ENCODE measurements around the gene KIAA1671. TPM values are rescaled to one million over a fixed set of nuclear protein-coding genes. Genes with fewer than 3 reads are reported as not detected.

Gene KIAA1671
- total and polyA plus RNA-seq, 2 of the 13 experiments (the other 11 are each of a cell fraction or from before 2014, with no cell fraction given): 13.5 to 13.6 TPM

DNA sequence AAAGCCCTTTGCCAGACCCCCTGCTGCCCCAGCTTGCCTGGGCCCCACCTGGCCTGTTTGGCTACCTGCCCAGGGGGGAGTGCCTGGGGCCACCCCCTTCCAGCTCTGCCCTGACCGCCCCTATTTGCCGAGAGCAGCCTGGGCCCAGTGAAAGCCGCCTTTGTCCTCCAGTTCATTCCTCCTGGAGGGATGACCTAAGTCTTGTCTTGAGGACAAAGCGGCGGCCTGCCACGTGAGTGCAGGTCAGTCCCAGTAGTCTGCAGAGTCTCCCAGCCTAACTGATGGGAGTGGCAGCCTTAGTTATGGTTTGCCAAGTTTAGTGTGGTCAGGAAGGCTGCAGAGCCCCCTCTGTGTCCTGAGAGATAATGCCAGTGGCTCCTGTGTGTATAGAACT, 131.3 kb downstream of the KIAA1671 start (continued):
- TF ChIP-seq MTA1 (CRISPR knock-in tag; IDR thresholded peaks at IDR 0.05; ENCODE audit: borderline replicate concordance): peak; percentile 68; the same call in 1 of the 2 replicates
- peak in 1 of 2 experiments; percentile 68; a peak in 1 of 4 replicates for TF ChIP-seq EP300 (IDR thresholded peaks at IDR 0.05; ENCODE audit: low read depth in 2 of 2, low read length in 2 of 2)
- TF ChIP-seq EP300 (CRISPR knock-in tag; IDR thresholded peaks at IDR 0.05; ENCODE audit: borderline replicate concordance): peak; percentile 10; the same call in 1 of the 2 replicates
- TF ChIP-seq POLR2AphosphoS5 (IDR thresholded peaks at IDR 0.05; ENCODE audit: low read depth, low read length): no peak
- TF ChIP-seq, protein P1, sequence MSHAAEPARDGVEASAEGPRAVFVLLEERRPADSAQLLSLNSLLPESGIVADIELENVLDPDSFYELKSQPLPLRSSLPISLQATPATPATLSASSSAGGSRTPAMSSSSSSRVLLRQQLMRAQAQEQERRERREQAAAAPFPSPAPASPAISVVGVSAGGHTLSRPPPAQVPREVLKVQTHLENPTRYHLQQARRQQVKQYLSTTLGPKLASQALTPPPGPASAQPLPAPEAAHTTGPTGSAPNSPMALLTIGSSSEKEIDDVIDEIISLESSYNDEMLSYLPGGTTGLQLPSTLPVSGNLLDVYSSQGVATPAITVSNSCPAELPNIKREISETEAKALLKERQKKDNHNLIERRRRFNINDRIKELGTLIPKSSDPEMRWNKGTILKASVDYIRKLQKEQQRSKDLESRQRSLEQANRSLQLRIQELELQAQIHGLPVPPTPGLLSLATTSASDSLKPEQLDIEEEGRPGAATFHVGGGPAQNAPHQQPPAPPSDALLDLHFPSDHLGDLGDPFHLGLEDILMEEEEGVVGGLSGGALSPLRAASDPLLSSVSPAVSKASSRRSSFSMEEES (CRISPR knock-in tag; IDR thresholded peaks at IDR 0.05): peak; percentile 66
- no peak for TF ChIP-seq ZNF232 (CRISPR knock-in tag; IDR thresholded peaks at IDR 0.05; ENCODE audit: borderline replicate concordance)
- peak; percentile 74 for TF ChIP-seq ZEB1 (IDR thresholded peaks at IDR 0.05; ENCODE audit: insufficient replicate concordance, low read depth)
- TF ChIP-seq, protein P2, sequence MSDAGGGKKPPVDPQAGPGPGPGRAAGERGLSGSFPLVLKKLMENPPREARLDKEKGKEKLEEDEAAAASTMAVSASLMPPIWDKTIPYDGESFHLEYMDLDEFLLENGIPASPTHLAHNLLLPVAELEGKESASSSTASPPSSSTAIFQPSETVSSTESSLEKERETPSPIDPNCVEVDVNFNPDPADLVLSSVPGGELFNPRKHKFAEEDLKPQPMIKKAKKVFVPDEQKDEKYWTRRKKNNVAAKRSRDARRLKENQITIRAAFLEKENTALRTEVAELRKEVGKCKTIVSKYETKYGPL (CRISPR knock-in tag; IDR thresholded peaks at IDR 0.05): no peak
- TF ChIP-seq YEATS2 (CRISPR knock-in tag; IDR thresholded peaks at IDR 0.05; ENCODE audit: borderline replicate concordance): no peak
- TF ChIP-seq RARA (CRISPR knock-in tag; IDR thresholded peaks at IDR 0.05): 0 out of 2 replicates have a peak, but pooled peaks have one; percentile 36
- TF ChIP-seq, protein P3, sequence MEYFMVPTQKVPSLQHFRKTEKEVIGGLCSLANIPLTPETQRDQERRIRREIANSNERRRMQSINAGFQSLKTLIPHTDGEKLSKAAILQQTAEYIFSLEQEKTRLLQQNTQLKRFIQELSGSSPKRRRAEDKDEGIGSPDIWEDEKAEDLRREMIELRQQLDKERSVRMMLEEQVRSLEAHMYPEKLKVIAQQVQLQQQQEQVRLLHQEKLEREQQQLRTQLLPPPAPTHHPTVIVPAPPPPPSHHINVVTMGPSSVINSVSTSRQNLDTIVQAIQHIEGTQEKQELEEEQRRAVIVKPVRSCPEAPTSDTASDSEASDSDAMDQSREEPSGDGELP (IDR thresholded peaks at IDR 0.05; ENCODE audit: borderline replicate concordance, low read depth): peak; percentile 79; the same call in 1 of the 2 replicates
- peak; percentile 75 for TF ChIP-seq SP5 (CRISPR knock-in tag; IDR thresholded peaks at IDR 0.05; ENCODE audit: borderline replicate concordance, low read depth)
- no peak for TF ChIP-seq SNAPC5 (CRISPR knock-in tag; IDR thresholded peaks at IDR 0.05; ENCODE audit: borderline replicate concordance)
- TF ChIP-seq ZNF570 (CRISPR knock-in tag; IDR thresholded peaks at IDR 0.05; ENCODE audit: borderline replicate concordance): no peak
- peak; percentile 73; the same call in 1 of the 2 replicates for TF ChIP-seq IKZF5 (CRISPR knock-in tag; IDR thresholded peaks at IDR 0.05)
- no peak for TF ChIP-seq ZNF607 (CRISPR knock-in tag; IDR thresholded peaks at IDR 0.05; ENCODE audit: borderline replicate concordance)
- no peak for TF ChIP-seq ZNF75D (CRISPR knock-in tag; IDR thresholded peaks at IDR 0.05; ENCODE audit: borderline replicate concordance)
- TF ChIP-seq, protein P4, sequence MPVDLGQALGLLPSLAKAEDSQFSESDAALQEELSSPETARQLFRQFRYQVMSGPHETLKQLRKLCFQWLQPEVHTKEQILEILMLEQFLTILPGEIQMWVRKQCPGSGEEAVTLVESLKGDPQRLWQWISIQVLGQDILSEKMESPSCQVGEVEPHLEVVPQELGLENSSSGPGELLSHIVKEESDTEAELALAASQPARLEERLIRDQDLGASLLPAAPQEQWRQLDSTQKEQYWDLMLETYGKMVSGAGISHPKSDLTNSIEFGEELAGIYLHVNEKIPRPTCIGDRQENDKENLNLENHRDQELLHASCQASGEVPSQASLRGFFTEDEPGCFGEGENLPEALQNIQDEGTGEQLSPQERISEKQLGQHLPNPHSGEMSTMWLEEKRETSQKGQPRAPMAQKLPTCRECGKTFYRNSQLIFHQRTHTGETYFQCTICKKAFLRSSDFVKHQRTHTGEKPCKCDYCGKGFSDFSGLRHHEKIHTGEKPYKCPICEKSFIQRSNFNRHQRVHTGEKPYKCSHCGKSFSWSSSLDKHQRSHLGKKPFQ (CRISPR knock-in tag; IDR thresholded peaks at IDR 0.05; ENCODE audit: insufficient replicate concordance): no peak
- TF ChIP-seq ZNF678 (CRISPR knock-in tag; IDR thresholded peaks at IDR 0.05): no peak
- TF ChIP-seq GZF1 (CRISPR knock-in tag; IDR thresholded peaks at IDR 0.05): no peak
- TF ChIP-seq SOX6 (IDR thresholded peaks at IDR 0.05): no peak
- peak; percentile 71 for TF ChIP-seq SOX6 (CRISPR knock-in tag; IDR thresholded peaks at IDR 0.05)
- peak; percentile 52; the same call in 1 of the 2 replicates for TF ChIP-seq SOX13 (IDR thresholded peaks at IDR 0.05)
- TF ChIP-seq SOX13 (CRISPR knock-in tag; conservative IDR thresholded peaks at IDR 0.05 in 1 of 2, IDR thresholded peaks at IDR 0.05 in 1 of 2): peak in 1 of 2 experiments; percentile 86; a peak in 2 of 4 replicates
- 0 out of 2 replicates have a peak, but pooled peaks have one; percentile 45 for TF ChIP-seq JUN (CRISPR knock-in tag; IDR thresholded peaks at IDR 0.05)
